NCI-H2227 treated with DMSO at 0.1 percent for 48 hours (cell line): ENCODE data around the gene UBR2.
"Not testable (repeated sequence)": the region's sequence is repeated elsewhere in the genome, so short reads cannot be mapped to it uniquely, and the experiment has no call there.

Source experiments
- DNase-seq: peaks from one replicate; lab custom pipeline; 2025; lab: John Stamatoyannopoulos, UW

Gene UBR2

GRCh38 chr6:42555477-42556457, 8.1 kb upstream of the UBR2 start:
- DNase-seq, result no peak

- no peak for DNase-seq
Measured at GRCh38 chr6:42556462-42556861, 7.4 kb upstream of the UBR2 start.

DNA sequence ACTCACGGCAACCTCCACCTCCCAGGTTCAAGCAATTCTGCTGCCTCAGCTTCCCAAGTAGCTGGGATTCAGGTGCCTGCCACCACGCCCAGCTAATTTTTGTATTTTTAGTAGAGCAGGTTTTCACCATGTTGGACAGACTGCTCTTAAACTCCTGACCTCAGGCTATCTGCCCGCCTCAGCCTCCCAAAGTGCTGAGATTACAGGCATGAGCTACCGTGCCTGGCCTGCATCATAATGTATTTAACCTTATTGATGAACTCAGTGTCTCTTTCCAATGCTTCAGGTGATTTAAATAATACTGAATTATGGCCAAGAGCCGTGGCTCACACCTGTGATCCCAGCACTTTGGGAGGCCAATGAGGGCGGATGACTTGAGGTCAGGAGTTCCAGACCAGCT, 4.6 kb upstream of the UBR2 start:
- not testable (repeated sequence) for DNase-seq

- DNase-seq, result no peak
Measured at GRCh38 chr6:42561986-42562385, 1.8 kb upstream of the UBR2 start.

DNA sequence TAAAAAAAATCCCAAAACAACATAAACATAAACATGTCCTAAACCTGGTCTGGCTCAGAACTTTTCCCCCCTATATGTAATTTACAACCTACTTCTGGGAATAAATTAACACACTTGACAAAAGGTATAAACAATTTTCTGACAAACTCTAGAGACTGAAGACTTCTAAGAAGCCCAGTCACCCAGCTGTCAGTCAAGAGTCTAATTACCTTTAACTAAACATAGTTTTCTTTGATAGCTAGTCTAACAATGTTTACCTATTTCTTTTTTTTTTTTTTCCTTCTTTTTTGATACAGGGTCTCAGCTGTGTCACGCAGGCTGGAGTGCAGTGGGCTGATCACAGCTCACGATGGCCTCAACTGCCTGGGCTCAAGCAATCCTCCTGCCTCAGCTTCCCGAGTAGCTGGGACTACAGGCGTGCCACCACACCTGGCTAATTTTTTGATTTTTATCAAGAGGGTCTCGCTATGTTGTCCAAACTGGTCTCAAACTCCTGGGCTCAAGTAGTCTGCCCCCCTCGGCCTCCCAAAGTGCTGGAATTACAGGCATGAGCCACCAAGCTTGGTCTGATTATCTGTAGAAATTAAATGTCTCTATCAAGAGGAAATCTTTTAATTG, 932 bp upstream of the UBR2 start:
- DNase-seq, result no peak

DNA sequence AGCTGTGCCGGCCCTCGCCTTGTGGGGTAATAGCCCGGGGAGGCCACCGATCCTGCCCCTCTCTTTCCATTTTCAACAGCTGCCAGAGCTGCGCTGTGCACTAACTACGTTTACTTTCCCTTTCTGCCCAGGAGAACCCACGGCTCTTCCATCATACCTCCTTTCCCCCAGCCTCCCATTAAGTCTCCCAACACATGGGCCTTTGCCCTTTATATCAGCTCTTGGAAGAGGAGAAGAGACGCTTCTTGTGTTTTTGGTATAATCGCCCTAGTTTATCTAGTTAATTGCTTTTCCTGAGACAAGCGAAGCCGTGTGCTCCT, 637 bp downstream of the UBR2 start:
- no peak for DNase-seq

DNA sequence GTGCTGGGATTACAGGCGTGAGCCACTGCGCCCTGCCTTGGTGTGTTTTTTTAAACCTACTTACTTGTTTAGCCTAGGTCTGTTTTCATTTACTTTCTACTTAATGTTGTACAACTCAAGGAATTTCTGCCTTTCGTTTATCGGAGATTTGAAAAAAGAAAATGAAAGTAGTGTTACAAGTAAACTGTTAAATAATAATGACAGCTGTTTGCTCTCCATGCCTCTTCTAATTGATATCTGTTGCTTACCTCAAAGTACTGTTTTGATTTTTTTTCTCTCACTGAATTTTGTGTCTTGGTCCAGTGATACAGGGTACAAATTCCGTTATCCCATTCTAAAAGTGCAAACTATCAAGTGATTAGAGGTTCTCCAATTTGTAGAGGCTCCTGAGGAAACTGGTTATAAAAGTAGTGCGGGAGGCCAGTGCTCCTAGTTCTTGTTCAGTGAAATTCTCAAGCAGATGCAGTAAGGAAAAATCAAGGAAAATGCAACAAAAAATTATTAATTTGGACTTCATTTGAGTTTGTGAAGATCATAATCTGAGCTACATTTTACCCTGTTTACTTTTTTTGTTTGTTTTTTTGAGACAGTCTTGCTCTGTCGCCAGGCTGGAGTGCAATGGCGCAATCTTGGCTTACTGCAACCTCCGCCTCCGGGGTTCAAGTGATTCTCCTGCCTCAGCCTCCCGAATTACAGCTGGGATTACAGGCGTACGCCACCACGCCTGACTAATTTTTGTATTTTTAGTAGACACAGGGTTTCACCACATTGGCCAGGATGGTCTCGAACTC, 2.2 kb downstream of the UBR2 start:
- DNase-seq, result no peak

DNA sequence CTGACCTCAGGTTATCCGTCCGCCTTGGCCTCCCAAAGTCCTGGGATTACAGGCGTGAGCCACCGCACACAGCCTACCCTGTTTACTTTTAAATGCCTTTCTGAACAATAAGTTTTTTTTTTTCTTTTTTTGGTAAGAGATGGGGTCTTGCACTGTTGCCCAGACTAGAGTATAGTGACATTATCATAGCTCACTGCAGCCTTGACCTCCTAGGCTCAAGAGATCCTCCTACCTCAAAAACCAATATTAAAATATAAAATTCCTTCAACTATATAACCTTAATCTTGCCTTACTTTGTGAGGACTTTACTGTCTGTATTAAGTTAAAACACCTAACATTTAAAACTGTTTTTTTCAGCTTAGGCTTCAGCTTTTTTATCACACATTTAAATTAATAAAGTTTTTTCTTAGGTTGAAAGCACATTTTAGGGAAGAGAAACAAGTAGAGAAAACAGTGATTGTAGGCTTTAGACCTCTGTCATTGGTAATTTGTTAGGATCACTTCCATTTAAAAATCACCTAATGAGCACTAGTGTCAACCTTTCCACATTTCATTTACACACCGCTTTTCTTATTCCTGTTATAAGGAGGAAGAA, 2.9 kb downstream of the UBR2 start:
- DNase-seq, result no peak

- DNase-seq, result not testable (repeated sequence)
Measured at GRCh38 chr6:42567237-42567636, 3.4 kb downstream of the UBR2 start.

GRCh38 chr6:42569102-42570028, 5.5 kb downstream of the UBR2 start:
- DNase-seq, result no peak

- DNase-seq, result no peak
Measured at GRCh38 chr6:42571611-42572342, 7.9 kb downstream of the UBR2 start.

- no peak for DNase-seq
Measured at GRCh38 chr6:42572523-42572922, 8.7 kb downstream of the UBR2 start.

GRCh38 chr6:42576538-42576937, 12.7 kb downstream of the UBR2 start:
- not testable (repeated sequence) for DNase-seq

DNA sequence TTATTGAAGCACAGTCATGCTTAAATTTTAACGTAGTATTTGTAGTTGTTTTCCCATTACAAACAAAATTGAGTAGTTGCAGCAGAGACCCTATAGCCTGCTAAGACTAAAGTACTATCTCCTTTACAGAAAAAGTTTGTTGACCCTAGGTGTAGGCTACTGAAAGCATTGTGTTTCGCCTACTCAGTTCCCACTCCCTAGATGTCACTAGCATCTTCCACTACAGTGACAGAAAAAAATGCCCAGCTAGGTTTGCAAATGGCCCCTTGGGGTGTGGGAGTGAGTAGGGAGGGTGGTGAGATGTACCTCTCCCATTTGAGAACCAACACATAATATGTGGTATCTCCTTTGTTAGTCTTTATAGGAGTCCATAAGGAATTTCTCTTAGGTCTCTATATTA, 34.5 kb downstream of the UBR2 start:
- DNase-seq, result no peak

DNA sequence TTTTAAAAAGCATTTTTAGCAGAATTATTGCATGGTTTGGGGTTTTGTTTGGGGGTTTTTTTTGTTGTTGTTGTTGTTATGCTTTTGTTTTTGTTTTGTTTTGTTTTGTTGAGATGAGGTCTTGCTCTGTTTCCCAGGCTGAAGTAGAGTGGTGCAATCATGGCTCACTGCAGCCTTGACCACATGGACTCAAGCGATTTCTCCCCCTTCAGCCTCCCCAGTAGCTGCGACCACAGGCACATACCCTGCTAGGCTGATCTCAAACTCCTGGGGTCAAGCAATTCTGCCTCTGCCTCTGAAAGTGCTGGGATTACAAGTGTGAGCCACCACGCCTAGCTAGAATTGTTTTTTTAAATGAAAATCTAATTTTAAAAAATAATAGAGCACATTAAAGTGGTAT, 35.7 kb downstream of the UBR2 start:
- DNase-seq, result no peak

GRCh38 chr6:42604150-42604549, 40.3 kb downstream of the UBR2 start:
- DNase-seq, result no peak

DNA sequence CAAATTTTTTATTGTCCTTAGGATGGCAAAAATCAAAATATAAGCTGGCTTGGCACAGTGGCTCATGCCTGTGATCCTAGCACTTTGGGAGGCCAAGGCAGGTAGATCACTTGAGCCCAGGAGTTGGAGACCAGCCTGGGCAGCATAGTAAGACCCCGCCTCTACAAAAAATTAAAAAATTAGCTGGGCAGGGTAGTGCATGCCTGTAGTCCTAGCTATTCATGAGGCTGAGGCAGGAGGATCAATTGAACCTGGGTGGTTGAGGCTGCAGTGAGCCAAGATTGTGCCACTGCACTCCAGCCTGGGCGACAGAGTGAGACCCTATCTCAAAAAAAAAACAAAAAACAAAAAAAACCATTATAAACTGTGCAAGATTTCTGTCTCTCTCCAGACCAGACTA, 40.9 kb downstream of the UBR2 start:
- not testable (repeated sequence) for DNase-seq

- no peak for DNase-seq
Measured at GRCh38 chr6:42610416-42610815, 46.6 kb downstream of the UBR2 start.

- no peak for DNase-seq
Measured at GRCh38 chr6:42615518-42615917, 51.7 kb downstream of the UBR2 start.

GRCh38 chr6:42616716-42617115, 52.9 kb downstream of the UBR2 start:
- DNase-seq, result no peak

GRCh38 chr6:42618105-42618504, 54.3 kb downstream of the UBR2 start:
- no peak for DNase-seq
